GM12878 (cell line): Measurements from ENCODE around the gene CASR. TPM values are rescaled to one million over a fixed set of nuclear protein-coding genes. Genes with fewer than 3 reads are reported as not detected.

Experiments
- ATAC-seq: fragments of 200-7000 bp; cut with Tn5 transposase; 3 replicates; pipeline ENCODE4 v1.9.1; 2020; ENCODE audit warnings: mild to moderate bottlenecking, moderate library complexity
- BruUV-seq: library from RNA; stranded (reverse); fragments of 400-500 nt; replicated peaks from 2 replicates; lab custom pipeline; 2021; lab: Mats Ljungman, UMichigan
- CTCF ChIA-PET: fragments of 300-600 bp; sonication (Branson Sonifier 250); formaldehyde crosslinking; extraction: SDS; loops from one replicate; lab custom pipeline; 2021; ENCODE audit warnings: inconsistent platforms; lab: Yijun Ruan, JAX
- POLR2A ChIA-PET: fragments of 350-600 bp; formaldehyde crosslinking; extraction: SDS; loops from one replicate; lab custom pipeline; 2021; ENCODE audit warnings: inconsistent platforms; lab: Charles Lee
- RAD21 ChIA-PET: fragments of 300-600 bp; sonication (Branson Sonifier 250); formaldehyde crosslinking; loops from one replicate; lab custom pipeline; 2023; ENCODE audit warnings: antibody characterized with exemption; ENCODE audit not compliant: unreplicated experiment; lab: Charles Lee
- SMC1A ChIA-PET: fragments of 300-600 bp; sonication (Branson Sonifier 250); formaldehyde crosslinking; loops from one replicate; lab custom pipeline; 2023; ENCODE audit not compliant: unreplicated experiment, uncharacterized antibody; lab: Charles Lee
- DNase-seq: peaks from one replicate; pipeline ENCODE4 v3.0.0-alpha.2; 2011; ENCODE audit warnings: low read depth, low spot score
- FAIRE-seq: peaks from 3 replicates; lab custom pipeline; 2011; peaks lifted over from hg19 to GRCh38; lab: Jason Lieb, UNC
- H2AFZ ChIP-seq: 2 replicates; pipeline ENCODE4 v1.6.0; 2011; ENCODE audit warnings: low read depth, low read length, control low read depth; ENCODE audit not compliant: control insufficient read depth
- H3K27ac ChIP-seq: 2 replicates; pipeline ENCODE4 v1.5.1; 2011; ENCODE audit warnings: control low read depth; ENCODE audit not compliant: control insufficient read depth, insufficient read depth
- H3K27me3 ChIP-seq, 2 experiments: replicated peaks in 1 of 2; 2 replicates each; pipeline versions ENCODE4 v1.6.0 to v1.6.1; 2011; ENCODE audit warnings: low read length in 1 of 2; ENCODE audit not compliant: control insufficient read depth in 2 of 2, insufficient read depth in 2 of 2
- H3K36me3 ChIP-seq, 2 experiments: 2 replicates each; pipeline ENCODE4 v1.5.1; 2011; ENCODE audit warnings: low read length in 1 of 2; ENCODE audit not compliant: control insufficient read depth in 2 of 2, insufficient read depth in 2 of 2
- H3K4me1 ChIP-seq: 2 replicates; pipeline ENCODE4 v1.6.1; 2011; ENCODE audit warnings: mild to moderate bottlenecking, low read length, moderate library complexity, mixed read lengths; ENCODE audit not compliant: control insufficient read depth, insufficient read depth
- H3K4me2 ChIP-seq: 2 replicates; pipeline ENCODE4 v1.6.0; 2011; ENCODE audit warnings: control low read depth; ENCODE audit not compliant: control insufficient read depth, insufficient read depth
- H3K4me3 ChIP-seq: fragments of 200-600 bp; sonication (generic); 2 replicates; pipeline ENCODE4 v1.5.1; 2016
- H3K79me2 ChIP-seq: 2 replicates; pipeline ENCODE4 v1.6.0; 2011; ENCODE audit warnings: low read length; ENCODE audit not compliant: control insufficient read depth, insufficient read depth
- H3K9ac ChIP-seq: 2 replicates; pipeline ENCODE4 v1.8.0; 2011; ENCODE audit warnings: low read length, control low read depth, mixed read lengths; ENCODE audit not compliant: control insufficient read depth, insufficient read depth
- H3K9me3 ChIP-seq: replicated peaks from 3 replicates; pipeline ENCODE4 v1.5.1; 2011; ENCODE audit warnings: mild to moderate bottlenecking, low read length; ENCODE audit not compliant: control insufficient read depth, insufficient read depth
- H4K20me1 ChIP-seq: 2 replicates; pipeline ENCODE4 v1.6.0; 2011; ENCODE audit not compliant: control insufficient read depth, insufficient read depth
- ATF7 ChIP-seq: fragments of 450-650 bp; IDR thresholded peaks from 2 replicates; pipeline ENCODE4 v1.6.1; 2016; ENCODE audit warnings: low read depth, mild to moderate bottlenecking
- CBX5 ChIP-seq: sonication (generic); IDR thresholded peaks from 2 replicates; pipeline ENCODE4 v1.6.1; 2016; ENCODE audit warnings: low read depth, moderate library complexity, mild to moderate bottlenecking, inconsistent platforms
- EGR1 ChIP-seq, 2 experiments: IDR thresholded peaks; 1 replicate in 1 of 2; 2 replicates in 1 of 2; pipeline ENCODE4 v1.6.1; 2011 to 2012; ENCODE audit warnings: low read depth in 2 of 2, low read length in 2 of 2, borderline replicate concordance in 1 of 2, mild to moderate bottlenecking in 1 of 2, moderate library complexity in 1 of 2
- HDAC2 ChIP-seq: fragments of 200-600 bp; sonication (generic); IDR thresholded peaks from 2 replicates; pipeline ENCODE4 v1.6.1; 2017
- TCF7 ChIP-seq: IDR thresholded peaks from 2 replicates; pipeline ENCODE4 v1.6.1; 2014; ENCODE audit warnings: antibody characterized with exemption, borderline replicate concordance
- WGBS: methylation state at CpG from one replicate; pipeline ENCODE4 v1.1.6; 2016; ENCODE audit warnings: low lambda C conversion rate; ENCODE audit not compliant: insufficient replicate concordance, insufficient coverage; ENCODE audit errors: missing lambda C conversion rate; 5-methylcytosine and 5-hydroxymethylcytosine counted together
- in situ Hi-C: fragments of 300-500 bp; cut with MboI; formaldehyde crosslinking; loops from 9 replicates; pipeline ENCODE4 v1.14.3; 2018; ENCODE audit warnings: mixed read lengths
- intact Hi-C: fragments of 100-400 bp; cut with micrococcal nuclease; formaldehyde crosslinking; loops from one replicate; pipeline ENCODE4 v1.14.2; 2022; ENCODE audit not compliant: unreplicated experiment
- polyA plus RNA-seq, 11 experiments: library from polyadenylated mRNA; depleted of rRNA in 4 of 11; unstranded in 6 of 11; stranded (reverse) in 5 of 11; fragments of >200 nt; fragmentation: Nextera tagmentation in 4 of 11; fragmentation: Illumina TruSeq in 1 of 11; extraction: Ambion mirVana in 4 of 11; extraction: Trizol in 1 of 11; gene quantifications; 1 replicate in 1 of 11; 2 replicates in 10 of 11; pipeline versions ENCODE4 v1.2.1 to v1.2.3, GENCODE V29; 2011 to 2016; ENCODE audit warnings: inconsistent platforms in 2 of 11, missing spikeins in 2 of 11, low read depth in 1 of 11
- total RNA-seq, 4 experiments: library from RNA; depleted of rRNA in 3 of 4; stranded (reverse); fragments of >200 nt in 3 of 4; fragmentation: Illumina TruSeq in 1 of 4; extraction: Trizol in 1 of 4; gene quantifications; 2 replicates each; pipeline versions ENCODE4 v1.2.1 to v1.2.3, GENCODE V29; 2013 to 2021
- TF ChIP-seq, protein P1 (sequence below): fragments of 450-650 bp; IDR thresholded peaks from 2 replicates; pipeline ENCODE4 v1.6.1; 2016; ENCODE audit warnings: mild to moderate bottlenecking
- TF ChIP-seq, protein P2 (sequence below): fragments of 450-650 bp; formaldehyde crosslinking; IDR thresholded peaks from 2 replicates; pipeline ENCODE4 v1.5.0; 2022; ENCODE audit warnings: mild to moderate bottlenecking, missing genetic modification characterization
- TF ChIP-seq, protein P3 (sequence below): IDR thresholded peaks from 2 replicates; pipeline ENCODE4 v1.6.1; 2012; ENCODE audit warnings: mild to moderate bottlenecking, low read depth, low read length
- TF ChIP-seq, protein P4 (sequence below): fragments of 450-650 bp; IDR thresholded peaks from 2 replicates; pipeline ENCODE4 v1.6.1; 2018; ENCODE audit warnings: borderline replicate concordance, mild to moderate bottlenecking; ENCODE audit not compliant: partially characterized antibody
- TF ChIP-seq, protein P5 (sequence below): IDR thresholded peaks from 2 replicates; pipeline ENCODE4 v1.6.1; 2012; ENCODE audit warnings: low read depth, low read length, improper control_type of control experiment

The CASR gene
- total and polyA plus RNA-seq, 10 of the 15 experiments (the other 5 are each of a cell fraction or from before 2014, with no cell fraction given), result 0.04 to 0.37 (median 0.11) TPM

DNA sequence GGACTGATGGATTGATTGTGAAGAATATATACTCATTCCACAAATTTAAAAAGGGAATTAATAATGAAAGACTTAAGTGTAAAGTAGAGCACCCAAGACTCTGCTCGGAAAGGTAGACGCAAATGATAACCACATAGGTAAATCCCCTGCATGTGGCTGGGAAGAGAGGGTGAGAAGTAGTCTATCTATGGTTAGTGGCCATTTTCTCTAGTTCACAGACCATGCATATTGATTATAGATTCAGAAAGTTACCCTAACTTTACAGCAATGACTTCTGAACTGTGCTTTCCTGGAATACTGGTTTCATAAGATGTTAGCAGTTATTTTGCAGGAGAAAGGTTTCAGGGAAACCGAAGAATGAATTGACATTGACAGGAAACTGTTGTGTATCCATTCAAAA, 51.7 kb downstream of the CASR start:
- 2% methylated on average over 3 of the region's 3 CpGs for WGBS
- ChIA-PET CTCF (interaction anchor here (1.0 to 7.4 kb wide), 7 partner anchors 13 to 133 kb away, joined by 3 to 62 read pairs (median 24); no protein-coding TSS in a partner anchor), POLR2A (interaction anchor here (0.6 to 3.5 kb wide), 4 partner anchors 13 to 131 kb away, joined by 3 to 22 read pairs (median 12); no protein-coding TSS in a partner anchor), RAD21 (interaction anchor here (1.1 to 7.0 kb wide), 10 partner anchors 12 to 214 kb away, joined by 3 to 123 read pairs (median 14); no protein-coding TSS in a partner anchor), SMC1A (interaction anchor here (0.9 to 10.3 kb wide), 11 partner anchors 8 to 689 kb away, joined by 3 to 262 read pairs (median 11); partner anchors contain the start of gene CASR)
- Histone ChIP-seq H3K27ac (peak overlapping the region; percentile 86), H4K20me1 (no peaks in the 10 kb centered on the region), H3K36me3 (no peaks in the 10 kb centered on the region), H3K4me2 (peak overlapping the region; percentile 52), H3K4me3 (peak overlapping the region; percentile 22; the same call in 1 of the 2 replicates), H2AFZ (peak overlapping the region; percentile 67), H3K79me2 (no peaks in the 10 kb centered on the region), H3K4me1 (peaks cover 38% of the 10 kb centered on the region), H3K9me3 (no peaks in the 10 kb centered on the region; the same call in 2 of the 3 replicates), H3K27me3 (no peaks in the 10 kb centered on the region), H3K9ac (peak overlapping the region; percentile 24; the same call in 1 of the 2 replicates)
- DNase-seq (peak; percentile 46), ATAC-seq (peak; percentile 63), FAIRE-seq (no peak)
- intact Hi-C loops, result no loop called here
- BruUV-seq, result no TSS peak
- in situ Hi-C loops, result no loop called here
- TF ChIP-seq, protein P1, sequence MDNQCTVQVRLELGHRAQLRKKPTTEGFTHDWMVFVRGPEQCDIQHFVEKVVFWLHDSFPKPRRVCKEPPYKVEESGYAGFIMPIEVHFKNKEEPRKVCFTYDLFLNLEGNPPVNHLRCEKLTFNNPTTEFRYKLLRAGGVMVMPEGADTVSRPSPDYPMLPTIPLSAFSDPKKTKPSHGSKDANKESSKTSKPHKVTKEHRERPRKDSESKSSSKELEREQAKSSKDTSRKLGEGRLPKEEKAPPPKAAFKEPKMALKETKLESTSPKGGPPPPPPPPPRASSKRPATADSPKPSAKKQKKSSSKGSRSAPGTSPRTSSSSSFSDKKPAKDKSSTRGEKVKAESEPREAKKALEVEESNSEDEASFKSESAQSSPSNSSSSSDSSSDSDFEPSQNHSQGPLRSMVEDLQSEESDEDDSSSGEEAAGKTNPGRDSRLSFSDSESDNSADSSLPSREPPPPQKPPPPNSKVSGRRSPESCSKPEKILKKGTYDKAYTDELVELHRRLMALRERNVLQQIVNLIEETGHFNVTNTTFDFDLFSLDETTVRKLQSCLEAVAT, result peak; percentile 43; the same call in 1 of the 2 replicates
- TF ChIP-seq, protein P2, sequence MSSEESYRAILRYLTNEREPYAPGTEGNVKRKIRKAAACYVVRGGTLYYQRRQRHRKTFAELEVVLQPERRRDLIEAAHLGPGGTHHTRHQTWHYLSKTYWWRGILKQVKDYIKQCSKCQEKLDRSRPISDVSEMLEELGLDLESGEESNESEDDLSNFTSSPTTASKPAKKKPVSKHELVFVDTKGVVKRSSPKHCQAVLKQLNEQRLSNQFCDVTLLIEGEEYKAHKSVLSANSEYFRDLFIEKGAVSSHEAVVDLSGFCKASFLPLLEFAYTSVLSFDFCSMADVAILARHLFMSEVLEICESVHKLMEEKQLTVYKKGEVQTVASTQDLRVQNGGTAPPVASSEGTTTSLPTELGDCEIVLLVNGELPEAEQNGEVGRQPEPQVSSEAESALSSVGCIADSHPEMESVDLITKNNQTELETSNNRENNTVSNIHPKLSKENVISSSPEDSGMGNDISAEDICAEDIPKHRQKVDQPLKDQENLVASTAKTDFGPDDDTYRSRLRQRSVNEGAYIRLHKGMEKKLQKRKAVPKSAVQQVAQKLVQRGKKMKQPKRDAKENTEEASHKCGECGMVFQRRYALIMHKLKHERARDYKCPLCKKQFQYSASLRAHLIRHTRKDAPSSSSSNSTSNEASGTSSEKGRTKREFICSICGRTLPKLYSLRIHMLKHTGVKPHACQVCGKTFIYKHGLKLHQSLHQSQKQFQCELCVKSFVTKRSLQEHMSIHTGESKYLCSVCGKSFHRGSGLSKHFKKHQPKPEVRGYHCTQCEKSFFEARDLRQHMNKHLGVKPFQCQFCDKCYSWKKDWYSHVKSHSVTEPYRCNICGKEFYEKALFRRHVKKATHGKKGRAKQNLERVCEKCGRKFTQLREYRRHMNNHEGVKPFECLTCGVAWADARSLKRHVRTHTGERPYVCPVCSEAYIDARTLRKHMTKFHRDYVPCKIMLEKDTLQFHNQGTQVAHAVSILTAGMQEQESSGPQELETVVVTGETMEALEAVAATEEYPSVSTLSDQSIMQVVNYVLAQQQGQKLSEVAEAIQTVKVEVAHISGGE (CRISPR knock-in tag), result no peak
- TF ChIP-seq, protein P3, sequence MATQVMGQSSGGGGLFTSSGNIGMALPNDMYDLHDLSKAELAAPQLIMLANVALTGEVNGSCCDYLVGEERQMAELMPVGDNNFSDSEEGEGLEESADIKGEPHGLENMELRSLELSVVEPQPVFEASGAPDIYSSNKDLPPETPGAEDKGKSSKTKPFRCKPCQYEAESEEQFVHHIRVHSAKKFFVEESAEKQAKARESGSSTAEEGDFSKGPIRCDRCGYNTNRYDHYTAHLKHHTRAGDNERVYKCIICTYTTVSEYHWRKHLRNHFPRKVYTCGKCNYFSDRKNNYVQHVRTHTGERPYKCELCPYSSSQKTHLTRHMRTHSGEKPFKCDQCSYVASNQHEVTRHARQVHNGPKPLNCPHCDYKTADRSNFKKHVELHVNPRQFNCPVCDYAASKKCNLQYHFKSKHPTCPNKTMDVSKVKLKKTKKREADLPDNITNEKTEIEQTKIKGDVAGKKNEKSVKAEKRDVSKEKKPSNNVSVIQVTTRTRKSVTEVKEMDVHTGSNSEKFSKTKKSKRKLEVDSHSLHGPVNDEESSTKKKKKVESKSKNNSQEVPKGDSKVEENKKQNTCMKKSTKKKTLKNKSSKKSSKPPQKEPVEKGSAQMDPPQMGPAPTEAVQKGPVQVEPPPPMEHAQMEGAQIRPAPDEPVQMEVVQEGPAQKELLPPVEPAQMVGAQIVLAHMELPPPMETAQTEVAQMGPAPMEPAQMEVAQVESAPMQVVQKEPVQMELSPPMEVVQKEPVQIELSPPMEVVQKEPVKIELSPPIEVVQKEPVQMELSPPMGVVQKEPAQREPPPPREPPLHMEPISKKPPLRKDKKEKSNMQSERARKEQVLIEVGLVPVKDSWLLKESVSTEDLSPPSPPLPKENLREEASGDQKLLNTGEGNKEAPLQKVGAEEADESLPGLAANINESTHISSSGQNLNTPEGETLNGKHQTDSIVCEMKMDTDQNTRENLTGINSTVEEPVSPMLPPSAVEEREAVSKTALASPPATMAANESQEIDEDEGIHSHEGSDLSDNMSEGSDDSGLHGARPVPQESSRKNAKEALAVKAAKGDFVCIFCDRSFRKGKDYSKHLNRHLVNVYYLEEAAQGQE, result no peak
- TF ChIP-seq ATF7 (peak; percentile 36; the same call in 1 of the 2 replicates), TCF7 (no peak), CBX5 (no peak), EGR1 (IDR thresholded peaks at IDR 0.05; ENCODE audit: borderline replicate concordance in 1 of 2, low read depth in 2 of 2, low read length in 2 of 2) (no peak), HDAC2 (no peak)
- TF ChIP-seq, protein P4, sequence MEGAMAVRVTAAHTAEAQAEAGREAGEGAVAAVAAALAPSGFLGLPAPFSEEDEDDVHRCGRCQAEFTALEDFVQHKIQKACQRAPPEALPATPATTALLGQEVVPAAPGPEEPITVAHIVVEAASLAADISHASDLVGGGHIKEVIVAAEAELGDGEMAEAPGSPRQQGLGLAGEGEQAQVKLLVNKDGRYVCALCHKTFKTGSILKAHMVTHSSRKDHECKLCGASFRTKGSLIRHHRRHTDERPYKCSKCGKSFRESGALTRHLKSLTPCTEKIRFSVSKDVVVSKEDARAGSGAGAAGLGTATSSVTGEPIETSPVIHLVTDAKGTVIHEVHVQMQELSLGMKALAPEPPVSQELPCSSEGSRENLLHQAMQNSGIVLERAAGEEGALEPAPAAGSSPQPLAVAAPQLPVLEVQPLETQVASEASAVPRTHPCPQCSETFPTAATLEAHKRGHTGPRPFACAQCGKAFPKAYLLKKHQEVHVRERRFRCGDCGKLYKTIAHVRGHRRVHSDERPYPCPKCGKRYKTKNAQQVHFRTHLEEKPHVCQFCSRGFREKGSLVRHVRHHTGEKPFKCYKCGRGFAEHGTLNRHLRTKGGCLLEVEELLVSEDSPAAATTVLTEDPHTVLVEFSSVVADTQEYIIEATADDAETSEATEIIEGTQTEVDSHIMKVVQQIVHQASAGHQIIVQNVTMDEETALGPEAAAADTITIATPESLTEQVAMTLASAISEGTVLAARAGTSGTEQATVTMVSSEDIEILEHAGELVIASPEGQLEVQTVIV, result no peak
- TF ChIP-seq, protein P5, sequence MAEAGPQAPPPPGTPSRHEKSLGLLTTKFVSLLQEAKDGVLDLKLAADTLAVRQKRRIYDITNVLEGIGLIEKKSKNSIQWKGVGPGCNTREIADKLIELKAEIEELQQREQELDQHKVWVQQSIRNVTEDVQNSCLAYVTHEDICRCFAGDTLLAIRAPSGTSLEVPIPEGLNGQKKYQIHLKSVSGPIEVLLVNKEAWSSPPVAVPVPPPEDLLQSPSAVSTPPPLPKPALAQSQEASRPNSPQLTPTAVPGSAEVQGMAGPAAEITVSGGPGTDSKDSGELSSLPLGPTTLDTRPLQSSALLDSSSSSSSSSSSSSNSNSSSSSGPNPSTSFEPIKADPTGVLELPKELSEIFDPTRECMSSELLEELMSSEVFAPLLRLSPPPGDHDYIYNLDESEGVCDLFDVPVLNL, result no peak
